Testis (tissue), 3 donors: ENCODE measurements around the gene ZBTB8B. TPM values are rescaled to one million over a fixed set of nuclear protein-coding genes. Genes with fewer than 3 reads are reported as not detected.
"Not testable (repeated sequence)": the region's sequence is repeated elsewhere in the genome, so short reads cannot be mapped to it uniquely, and the experiment has no call there.

Experiments
- DNase-seq: peaks from one replicate; pipeline ENCODE4 v3.0.0-alpha.2; 2019
- H3K27ac ChIP-seq, 2 donors: fragments of 200-600 bp; sonication (generic); one replicate each; pipeline ENCODE4 v1.5.1; 2019
- H3K27me3 ChIP-seq: fragments of 200-600 bp; sonication (generic); one replicate; pipeline ENCODE4 v1.5.1; 2019
- H3K36me3 ChIP-seq: fragments of 200-600 bp; sonication (generic); one replicate; pipeline ENCODE4 v1.5.1; 2017; ENCODE audit warnings: low read depth; ENCODE audit errors: missing control alignments
- H3K4me1 ChIP-seq: fragments of 200-600 bp; sonication (generic); one replicate; pipeline ENCODE4 v1.5.1; 2019
- H3K4me3 ChIP-seq, 2 donors: fragments of 200-600 bp; sonication (generic); one replicate each; pipeline ENCODE4 v1.5.1; 2017 to 2019
- H3K9me3 ChIP-seq: fragments of 200-600 bp; sonication (generic); one replicate; pipeline ENCODE4 v1.5.1; 2017
- POLR2A ChIP-seq: fragments of 450-650 bp; IDR thresholded peaks from one replicate; pipeline ENCODE4 v1.6.1; 2017; ENCODE audit warnings: antibody characterized with exemption, mild to moderate bottlenecking, moderate library complexity
- WGBS, 2 donors: methylation state at CpG; one replicate each; pipeline ENCODE4 v1.1.5; 2018; 5-methylcytosine and 5-hydroxymethylcytosine counted together
- intact Hi-C: fragments of 100-400 bp; cut with DNase I; formaldehyde crosslinking; loops from one replicate; pipeline ENCODE4 v1.15.1; 2023; ENCODE audit warnings: low total_unique reads
- polyA plus RNA-seq: library from polyadenylated mRNA; stranded (reverse); fragments of 350-450 nt; fragmentation: Illumina TruSeq; extraction: RNeasy Lipid Tissue Mini Kit (QIAGEN cat#74804); gene quantifications from one replicate; pipeline ENCODE4 v1.2.3, GENCODE V29; 2014; ENCODE audit warnings: low read depth, low replicate concordance; ENCODE audit not compliant: insufficient read depth
- total RNA-seq, 2 donors: library from RNA; depleted of rRNA; stranded (reverse); fragments of >200 nt; gene quantifications; one replicate each; pipeline ENCODE4 v1.2.3, GENCODE V29; 2016
- TF ChIP-seq, protein P1 (sequence below), 3 experiments: fragments of 450-650 bp in 2 of 3; fragments of 200-600 bp in 1 of 3; sonication (generic) in 1 of 3; IDR thresholded peaks; one replicate each; pipeline ENCODE4 v1.5.1; 2016 to 2019; ENCODE audit warnings: antibody characterized with exemption in 3 of 3, mild to moderate bottlenecking in 2 of 3, moderate library complexity in 1 of 3

The ZBTB8B gene
- total and polyA plus RNA-seq, 3 donors from 2014 or later = 0.21 to 0.55 (median 0.50) TPM

DNA sequence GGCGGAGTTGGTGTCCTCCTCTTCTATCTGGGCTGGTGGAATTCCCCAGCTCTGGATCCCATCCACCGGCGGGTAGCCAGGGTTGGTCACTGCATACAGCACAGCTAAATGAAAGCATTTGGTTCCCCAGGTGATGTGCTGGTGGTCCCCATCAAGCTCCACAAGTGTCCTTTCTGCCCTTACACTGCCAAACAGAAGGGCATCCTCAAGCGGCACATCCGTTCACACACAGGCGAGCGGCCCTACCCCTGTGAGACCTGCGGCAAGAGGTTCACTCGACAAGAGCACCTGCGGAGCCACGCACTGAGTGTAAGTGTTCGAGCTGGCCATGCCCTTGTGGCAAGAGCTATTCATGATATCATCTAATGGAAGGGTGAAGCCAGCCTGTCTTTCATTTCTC, 15.9 kb downstream of the ZBTB8B start:
- H3K27ac ChIP-seq = no peak overlapping the region
- WGBS, 2 donors = 92 to 95% methylated on average over 10 to 12 of the region's 12 CpGs
- intact Hi-C loops = no loop called here
- H3K36me3 ChIP-seq = no peaks in the 10 kb centered on the region
- H3K4me3 ChIP-seq = no peak overlapping the region
- H3K9me3 ChIP-seq = no peaks in the 10 kb centered on the region
- no peak for TF ChIP-seq POLR2A
- TF ChIP-seq, protein P1, sequence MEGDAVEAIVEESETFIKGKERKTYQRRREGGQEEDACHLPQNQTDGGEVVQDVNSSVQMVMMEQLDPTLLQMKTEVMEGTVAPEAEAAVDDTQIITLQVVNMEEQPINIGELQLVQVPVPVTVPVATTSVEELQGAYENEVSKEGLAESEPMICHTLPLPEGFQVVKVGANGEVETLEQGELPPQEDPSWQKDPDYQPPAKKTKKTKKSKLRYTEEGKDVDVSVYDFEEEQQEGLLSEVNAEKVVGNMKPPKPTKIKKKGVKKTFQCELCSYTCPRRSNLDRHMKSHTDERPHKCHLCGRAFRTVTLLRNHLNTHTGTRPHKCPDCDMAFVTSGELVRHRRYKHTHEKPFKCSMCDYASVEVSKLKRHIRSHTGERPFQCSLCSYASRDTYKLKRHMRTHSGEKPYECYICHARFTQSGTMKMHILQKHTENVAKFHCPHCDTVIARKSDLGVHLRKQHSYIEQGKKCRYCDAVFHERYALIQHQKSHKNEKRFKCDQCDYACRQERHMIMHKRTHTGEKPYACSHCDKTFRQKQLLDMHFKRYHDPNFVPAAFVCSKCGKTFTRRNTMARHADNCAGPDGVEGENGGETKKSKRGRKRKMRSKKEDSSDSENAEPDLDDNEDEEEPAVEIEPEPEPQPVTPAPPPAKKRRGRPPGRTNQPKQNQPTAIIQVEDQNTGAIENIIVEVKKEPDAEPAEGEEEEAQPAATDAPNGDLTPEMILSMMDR (IDR thresholded peaks at IDR 0.05) = no peak
- no peaks in the 10 kb centered on the region for H3K27me3 ChIP-seq
- no peak for DNase-seq
- no peaks in the 10 kb centered on the region for H3K4me1 ChIP-seq

DNA sequence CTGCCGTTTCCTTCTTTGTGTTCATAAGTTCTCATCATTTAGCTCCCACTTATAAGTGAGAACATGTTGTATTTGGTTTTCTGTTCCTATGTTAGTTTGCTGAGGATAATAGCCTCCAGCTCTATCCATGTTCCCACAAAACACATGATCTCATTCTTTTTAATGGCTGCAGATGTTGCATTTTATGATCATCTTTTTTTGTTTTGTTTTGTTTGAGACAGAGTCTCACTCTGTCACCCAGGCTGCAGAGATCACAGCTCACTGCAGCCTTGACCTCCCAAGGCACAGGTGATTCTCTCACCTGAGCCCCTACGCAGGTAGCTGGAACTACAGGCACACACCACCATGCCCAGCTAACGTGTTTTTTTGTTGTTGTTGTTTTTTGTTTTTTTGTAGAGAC, 16.9 kb downstream of the ZBTB8B start:
- DNase-seq, H3K27ac ChIP-seq, intact Hi-C loops: not testable (repeated sequence)

DNA sequence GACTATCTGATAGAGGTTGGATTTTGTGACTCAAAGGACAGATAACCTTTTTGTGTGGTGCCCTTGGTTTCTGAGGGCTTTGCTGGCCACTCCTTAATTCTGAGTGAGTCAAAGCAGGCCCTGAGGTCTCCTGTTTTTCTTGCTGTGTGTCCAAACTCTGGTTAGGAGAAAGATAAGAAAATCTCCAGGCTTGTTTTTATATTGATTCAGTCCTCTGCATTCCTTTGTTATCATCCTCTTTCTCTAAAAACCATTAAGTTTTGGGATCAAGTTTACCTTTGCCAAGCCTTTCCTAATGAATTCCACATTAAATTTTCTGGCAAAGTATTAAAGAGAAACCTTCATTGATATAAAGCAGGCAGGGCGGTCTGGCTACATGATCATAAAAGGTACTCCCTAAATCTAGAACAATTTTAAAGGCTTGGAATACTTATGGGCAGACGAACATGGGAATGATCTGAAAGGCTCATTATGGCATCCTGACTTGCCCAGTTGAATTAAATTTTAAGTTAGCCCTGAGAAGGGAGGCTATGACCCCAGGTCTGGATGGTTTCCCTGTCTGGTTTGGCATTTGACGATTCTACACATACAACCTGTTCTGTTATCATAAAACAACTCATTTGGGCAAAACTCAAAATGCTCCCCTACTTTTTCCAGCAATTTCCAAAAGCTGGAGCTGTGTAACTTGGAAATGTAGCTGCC, 20.8 kb downstream of the ZBTB8B start:
- Histone ChIP-seq H3K9me3 (no peaks in the 10 kb centered on the region), H3K27me3 (no peaks in the 10 kb centered on the region), H3K4me1 (no peaks in the 10 kb centered on the region), H3K4me3 (no peak overlapping the region), H3K27ac (peak overlapping the region in 1 of 2 donors; percentile 7), H3K36me3 (no peaks in the 10 kb centered on the region)
- 64 to 79% methylated on average over 3 of the region's 3 CpGs for WGBS, 2 donors
- no peak for DNase-seq
- intact Hi-C loops = no loop called here
- TF ChIP-seq POLR2A = no peak
- TF ChIP-seq, protein P1 (IDR thresholded peaks at IDR 0.05) = no peak

More for the DNA sequence above, 16.9 kb downstream of the ZBTB8B start:
- WGBS, 2 donors = 70 to 82% methylated on average over 3 of the region's 3 CpGs
- H3K9me3 ChIP-seq, H3K4me1 ChIP-seq, H3K27me3 ChIP-seq, H3K4me3 ChIP-seq, H3K36me3 ChIP-seq: not testable (repeated sequence)

DNA sequence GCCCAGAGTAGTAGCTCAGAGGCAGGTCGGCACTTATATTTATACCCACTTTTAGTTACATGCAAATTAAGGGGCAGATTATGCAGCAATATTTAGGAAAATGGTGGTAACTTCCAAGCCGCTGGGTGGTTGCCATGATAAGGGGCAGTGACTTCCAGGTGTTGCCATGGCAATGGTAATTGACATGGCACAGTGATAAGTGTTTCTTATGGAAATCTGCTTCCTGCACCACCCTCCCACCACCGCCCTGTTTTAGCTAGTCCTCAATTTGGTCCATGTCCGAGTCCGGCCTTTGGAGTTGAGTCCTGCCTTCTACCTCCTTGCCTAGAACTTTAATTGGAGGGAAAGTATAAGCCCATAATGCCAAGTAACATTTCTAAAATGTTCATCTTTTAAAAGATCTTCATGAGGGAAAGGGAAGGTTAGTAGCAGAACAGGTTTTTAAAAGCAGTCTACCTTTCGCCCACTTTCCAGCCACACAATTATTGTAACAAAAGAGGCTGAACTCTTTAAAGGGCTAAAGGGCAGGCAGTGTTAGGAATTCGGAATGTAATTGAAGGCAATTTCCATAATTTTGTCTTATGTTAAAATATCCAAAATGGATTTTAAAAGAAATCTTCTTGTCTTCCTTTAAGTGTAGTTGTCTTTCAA, 21.7 kb downstream of the ZBTB8B start:
- 90 to 94% methylated on average over 7 of the region's 7 CpGs for WGBS, 2 donors
- intact Hi-C loops = no loop called here
- no peaks in the 10 kb centered on the region for H3K4me1 ChIP-seq
- TF ChIP-seq POLR2A = no peak
- TF ChIP-seq, protein P1 (IDR thresholded peaks at IDR 0.05) = no peak
- H3K27ac ChIP-seq = no peak overlapping the region
- H3K36me3 ChIP-seq = no peaks in the 10 kb centered on the region
- H3K4me3 ChIP-seq = no peak overlapping the region
- no peaks in the 10 kb centered on the region for H3K9me3 ChIP-seq
- H3K27me3 ChIP-seq = no peaks in the 10 kb centered on the region
- DNase-seq = no peak

DNA sequence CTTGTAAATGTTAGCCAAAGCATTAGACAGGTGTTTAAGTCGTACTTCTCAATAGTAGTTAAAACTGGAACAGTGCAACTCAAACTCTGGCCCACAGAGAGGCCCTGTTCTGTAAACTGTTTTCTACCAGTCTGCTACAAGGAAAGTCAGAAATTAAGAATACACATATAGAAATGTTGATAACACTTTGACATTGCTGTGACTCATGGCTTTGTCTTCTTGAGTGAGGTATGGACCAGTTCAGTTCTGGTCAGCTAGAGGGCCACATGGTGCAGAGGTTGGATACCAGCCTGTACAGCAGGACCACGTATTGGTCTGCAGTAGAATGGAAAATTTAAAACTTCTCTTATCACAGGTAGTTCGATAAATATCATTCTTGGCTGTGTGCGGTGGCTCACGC, 22.3 kb downstream of the ZBTB8B start:
- WGBS, 2 donors = 85 to 97% methylated on average over 5 of the region's 5 CpGs
- no peak for TF ChIP-seq POLR2A
- TF ChIP-seq, protein P1 (IDR thresholded peaks at IDR 0.05) = no peak

More for the DNA sequence above, 22.3 kb downstream of the ZBTB8B start:
- Histone ChIP-seq H3K9me3 (no peaks in the 10 kb centered on the region), H3K27me3 (no peaks in the 10 kb centered on the region), H3K4me3 (no peak overlapping the region), H3K4me1 (no peaks in the 10 kb centered on the region), H3K27ac (no peak overlapping the region), H3K36me3 (no peaks in the 10 kb centered on the region)
- intact Hi-C loops = no loop called here
- DNase-seq = no peak
